ENCODE measurements around the gene DUSP7. TPM values are rescaled to one million over a fixed set of nuclear protein-coding genes. Genes with fewer than 3 reads are reported as not detected.

Gene DUSP7
- total and polyA plus RNA-seq, 9 of the 15 experiments (the other 6 are each of a cell fraction or from before 2014, with no cell fraction given): 0.45 to 15.8 (median 8.2) TPM

DNA sequence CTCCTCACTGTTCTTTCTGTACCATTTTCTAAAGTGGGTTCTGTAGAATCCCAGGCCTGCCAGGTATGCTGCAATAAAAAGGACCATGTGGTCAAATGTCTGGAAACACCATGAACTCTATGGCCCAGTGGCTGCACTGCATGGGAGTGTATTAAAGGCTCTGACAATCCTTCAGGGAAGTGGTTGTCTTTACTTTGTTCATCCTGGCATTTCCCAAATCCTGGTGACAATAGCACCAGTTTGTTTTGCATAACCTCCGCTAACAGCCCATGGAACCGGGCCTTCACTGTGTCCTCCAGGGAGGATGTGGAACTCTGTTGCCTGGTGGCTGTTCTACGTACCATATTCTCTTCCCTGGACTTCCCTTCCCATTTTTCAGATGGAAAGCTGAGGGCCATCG, 11.2 kb upstream of the DUSP7 start:
- Histone ChIP-seq H3K9me3 (replicated peaks; ENCODE audit: control insufficient read depth, insufficient read depth, low read depth, low read length) (no peaks in the 10 kb centered on the region), H3K4me2 (ENCODE audit: insufficient read depth, low read length) (no peak overlapping the region), H3K36me3 (ENCODE audit: control insufficient read depth, insufficient read depth, low read length) (no peaks in the 10 kb centered on the region), H3K9me1 (ENCODE audit: control insufficient read depth, insufficient read depth, low read length) (no peaks in the 10 kb centered on the region), H3K4me1 (replicated peaks in 1 of 2; ENCODE audit: control insufficient read depth in 2 of 2, insufficient read depth in 2 of 2, low read length in 2 of 2) (peaks cover 0 to 15% of the 10 kb centered on the region in 2 experiments; a peak in 2 of 5 replicates), H3K4me3 (no peak overlapping the region), H3K27ac (ENCODE audit: extremely low read depth, low read depth, low read length) (no peak overlapping the region), H4K20me1 (replicated peaks; ENCODE audit: control insufficient read depth, insufficient read depth, low read length) (no peaks in the 10 kb centered on the region), H2AFZ (ENCODE audit: low read depth, low read length) (no peak overlapping the region), H3K9ac (ENCODE audit: insufficient read depth in 1 of 2, low read depth in 2 of 2, low read length in 2 of 2) (no peak overlapping the region), H3K79me2 (ENCODE audit: control insufficient read depth, insufficient read depth, low read length) (no peaks in the 10 kb centered on the region), H3K27me3 (ENCODE audit: control insufficient read depth in 2 of 2, insufficient read depth in 2 of 2, low read length in 2 of 2) (no peaks in the 10 kb centered on the region)
- in situ Hi-C loops (cut with MboI) (no loop called here), intact Hi-C loops (cut with micrococcal nuclease) (no loop called here)
- ChIA-PET CTCF (ENCODE audit: low intra/inter-chr PET ratio) (no interaction called here), POLR2A (no interaction called here)
- DNase-seq (ENCODE audit: extremely low read depth in 1 of 4, low spot score in 3 of 4) (no peak), FAIRE-seq (no peak), ATAC-seq (no peak)
- 75% methylated on average over 4 of the region's 4 CpGs for WGBS (ENCODE audit: insufficient coverage, low coverage, missing lambda C conversion rate)
- BruUV-seq (replicated peaks): no TSS peak
- no peak for TF ChIP-seq SLC30A9 (CRISPR knock-in tag; IDR thresholded peaks at IDR 0.05)

DNA sequence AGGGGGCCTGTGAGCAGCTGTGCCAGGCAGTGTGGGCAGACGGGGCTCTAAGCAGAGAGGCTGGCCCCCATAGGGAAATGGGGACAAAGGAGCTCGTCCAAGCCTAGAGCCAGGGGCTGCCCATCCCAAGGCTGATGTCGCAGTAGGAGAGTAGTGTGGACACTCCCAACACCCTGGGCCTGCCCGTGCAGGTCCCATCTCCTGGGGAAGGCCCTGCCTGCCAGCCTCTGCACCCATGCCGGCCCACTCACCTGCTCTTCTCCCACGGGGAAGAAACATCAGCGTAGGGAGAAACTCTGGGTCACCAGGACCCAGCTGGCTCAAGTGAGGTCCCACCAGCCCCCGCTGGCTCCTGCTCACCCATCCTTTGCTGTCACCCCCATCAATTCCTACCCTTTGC, 10.7 kb upstream of the DUSP7 start:
- in situ Hi-C loops (cut with MboI): no loop called here
- POLR2A ChIA-PET: no interaction called here

More for the DNA sequence above, 10.7 kb upstream of the DUSP7 start:
- H3K9ac ChIP-seq (ENCODE audit: insufficient read depth in 1 of 2, low read depth in 2 of 2, low read length in 2 of 2): no peak overlapping the region
- no peaks in the 10 kb centered on the region for H3K27me3 ChIP-seq (ENCODE audit: control insufficient read depth in 2 of 2, insufficient read depth in 2 of 2, low read length in 2 of 2)
- H3K4me1 ChIP-seq (replicated peaks in 1 of 2; ENCODE audit: control insufficient read depth in 2 of 2, insufficient read depth in 2 of 2, low read length in 2 of 2): peaks cover 0 to 15% of the 10 kb centered on the region in 2 experiments; a peak in 2 of 5 replicates
- BruUV-seq (replicated peaks): no TSS peak
- no peaks in the 10 kb centered on the region for H3K79me2 ChIP-seq (ENCODE audit: control insufficient read depth, insufficient read depth, low read length)
- no peaks in the 10 kb centered on the region for H3K36me3 ChIP-seq (ENCODE audit: control insufficient read depth, insufficient read depth, low read length)
- 49% methylated on average over 6 of the region's 8 CpGs for WGBS (ENCODE audit: insufficient coverage, low coverage, missing lambda C conversion rate)
- intact Hi-C loops (cut with micrococcal nuclease): no loop called here
- DNase-seq (ENCODE audit: extremely low read depth in 1 of 4, low spot score in 3 of 4): no peak
- H3K9me1 ChIP-seq (ENCODE audit: control insufficient read depth, insufficient read depth, low read length): no peaks in the 10 kb centered on the region
- H3K4me2 ChIP-seq (ENCODE audit: insufficient read depth, low read length): no peak overlapping the region
- no peak for ATAC-seq
- H3K27ac ChIP-seq (ENCODE audit: extremely low read depth, low read depth, low read length): no peak overlapping the region
- H4K20me1 ChIP-seq (replicated peaks; ENCODE audit: control insufficient read depth, insufficient read depth, low read length): no peaks in the 10 kb centered on the region
- H3K4me3 ChIP-seq: no peak overlapping the region
- 0 out of 2 replicates have a peak, but pooled peaks have one; percentile 20 for TF ChIP-seq POLR2G (IDR thresholded peaks at IDR 0.05; ENCODE audit: low read depth, low read length)
- no peak for TF ChIP-seq RBM34 (IDR thresholded peaks at IDR 0.05; ENCODE audit: borderline replicate concordance, insufficient read depth, low read length)
- TF ChIP-seq NR2F6 (CRISPR knock-in tag; IDR thresholded peaks at IDR 0.05): no peak
- no peak for TF ChIP-seq TAF9B (IDR thresholded peaks at IDR 0.05; ENCODE audit: partially characterized antibody)
- no peak for TF ChIP-seq CHAMP1 (IDR thresholded peaks at IDR 0.05)
- no peak for TF ChIP-seq MXI1 (IDR thresholded peaks at IDR 0.05; ENCODE audit: low read depth, low read length)
- TF ChIP-seq BRD9 (IDR thresholded peaks at IDR 0.05; ENCODE audit: low read depth, partially characterized antibody): no peak
- no peak overlapping the region for H2AFZ ChIP-seq (ENCODE audit: low read depth, low read length)
- no peaks in the 10 kb centered on the region for H3K9me3 ChIP-seq (replicated peaks; ENCODE audit: control insufficient read depth, insufficient read depth, low read depth, low read length)
- CTCF ChIA-PET (ENCODE audit: low intra/inter-chr PET ratio): no interaction called here
- no peak for FAIRE-seq
